GM06990 (cell line): ENCODE data around the gene PGF.

Experiments used
- DNase-seq: peaks from one replicate; pipeline ENCODE4 v3.0.0-alpha.2; 2011; ENCODE audit not compliant: insufficient read length; ENCODE audit errors: extremely low read depth
- H3K27me3 ChIP-seq: replicated peaks from 2 replicates; pipeline ENCODE4 v1.6.0; 2011; ENCODE audit warnings: low read length; ENCODE audit not compliant: control insufficient read depth, insufficient read depth
- H3K36me3 ChIP-seq: 2 replicates; pipeline ENCODE4 v1.5.1; 2011; ENCODE audit warnings: low read length; ENCODE audit not compliant: control insufficient read depth, insufficient read depth
- H3K4me3 ChIP-seq: replicated peaks from 2 replicates; pipeline ENCODE4 v1.5.1; 2011; ENCODE audit warnings: low read depth, mild to moderate bottlenecking, control low read depth, low read length
- CTCF ChIP-seq: IDR thresholded peaks from 2 replicates; pipeline ENCODE4 v1.5.1; 2011; ENCODE audit warnings: low read length, control low read depth, mild to moderate bottlenecking, inconsistent platforms; ENCODE audit not compliant: insufficient read depth, poor library complexity, severe bottlenecking

The PGF gene

GRCh38 chr14:74907744-74908143 lies 47.7 kb downstream of the PGF start:
- Histone ChIP-seq H3K36me3 (peaks cover 15% of the 10 kb centered on the region), H3K27me3 (no peaks in the 10 kb centered on the region), H3K4me3 (no peak overlapping the region)
- no peak for DNase-seq
- TF ChIP-seq CTCF: no peak

GRCh38 chr14:74906925-74907521 lies 48.4 kb downstream of the PGF start:
- Histone ChIP-seq H3K4me3 (no peak overlapping the region), H3K36me3 (peaks cover 20% of the 10 kb centered on the region), H3K27me3 (no peaks in the 10 kb centered on the region)
- TF ChIP-seq CTCF: peak; percentile 33
- no peak for DNase-seq

GRCh38 chr14:74905595-74906142 lies 49.7 kb downstream of the PGF start:
- Histone ChIP-seq H3K27me3 (no peaks in the 10 kb centered on the region), H3K36me3 (peaks cover 25% of the 10 kb centered on the region), H3K4me3 (no peak overlapping the region)
- TF ChIP-seq CTCF: peak; percentile 97
- peak; percentile 52 for DNase-seq

GRCh38 chr14:74904635-74905503 lies 50.5 kb downstream of the PGF start:
- DNase-seq: no peak
- no peak for TF ChIP-seq CTCF
- H3K36me3 ChIP-seq: peaks cover 27% of the 10 kb centered on the region
- H3K4me3 ChIP-seq: no peak overlapping the region
- H3K27me3 ChIP-seq: no peaks in the 10 kb centered on the region

GRCh38 chr14:74902941-74903705 lies 52.3 kb downstream of the PGF start:
- DNase-seq: no peak
- H3K27me3 ChIP-seq: no peaks in the 10 kb centered on the region
- H3K4me3 ChIP-seq: no peak overlapping the region
- TF ChIP-seq CTCF: no peak
- peaks cover 34% of the 10 kb centered on the region for H3K36me3 ChIP-seq
